Loucy (cell line): ENCODE results near the gene GBX2.

Experiments used
- H2AFZ ChIP-seq: fragments of 200-600 bp; sonication (generic); 2 replicates; pipeline ENCODE4 v1.6.0; 2016; ENCODE audit warnings: antibody characterized with exemption, mild to moderate bottlenecking, low read length, moderate library complexity
- H3F3A ChIP-seq: fragments of 200-600 bp; 2 replicates; pipeline ENCODE4 v1.6.0; 2016; ENCODE audit warnings: antibody characterized with exemption, low read depth, mild to moderate bottlenecking
- H3K27me3 ChIP-seq: fragments of 200-600 bp; sonication (generic); 2 replicates; pipeline ENCODE4 v1.6.1; 2014; ENCODE audit warnings: low read length, mild to moderate bottlenecking; ENCODE audit not compliant: insufficient read depth, poor library complexity, severe bottlenecking
- H3K36me3 ChIP-seq: fragments of 200-600 bp; sonication (generic); 2 replicates; pipeline ENCODE4 v1.6.1; 2016; ENCODE audit warnings: low read length; ENCODE audit not compliant: insufficient read depth
- H3K4me1 ChIP-seq: fragments of 200-600 bp; sonication (generic); 2 replicates; pipeline ENCODE4 v1.5.1; 2014; ENCODE audit warnings: low read length, mild to moderate bottlenecking; ENCODE audit not compliant: insufficient read depth, poor library complexity, severe bottlenecking
- H3K4me2 ChIP-seq: fragments of 200-600 bp; sonication (generic); 2 replicates; pipeline ENCODE4 v1.6.0; 2014; ENCODE audit warnings: antibody characterized with exemption, low read length, low read depth, mild to moderate bottlenecking; ENCODE audit not compliant: poor library complexity, severe bottlenecking
- H3K4me3 ChIP-seq: fragments of 200-600 bp; sonication (generic); 2 replicates; pipeline ENCODE4 v1.5.1; 2014; ENCODE audit warnings: low read length, mild to moderate bottlenecking, mixed read lengths; ENCODE audit not compliant: poor library complexity, severe bottlenecking
- H3K79me2 ChIP-seq: fragments of 200-600 bp; sonication (generic); 2 replicates; pipeline ENCODE4 v1.6.1; 2014; ENCODE audit warnings: low read length; ENCODE audit not compliant: insufficient read depth
- H3K9ac ChIP-seq: fragments of 200-600 bp; sonication (generic); 2 replicates; pipeline ENCODE4 v1.6.0; 2014; ENCODE audit warnings: mild to moderate bottlenecking, low read depth, low read length, moderate library complexity; ENCODE audit not compliant: poor library complexity, severe bottlenecking
- H3K9me2 ChIP-seq: fragments of 200-600 bp; sonication (generic); replicated peaks from 2 replicates; pipeline ENCODE4 v1.6.1; 2016; ENCODE audit warnings: low read depth, low read length, mixed read lengths
- H3K9me3 ChIP-seq: fragments of 200-600 bp; sonication (generic); 2 replicates; pipeline ENCODE4 v1.6.1; 2014; ENCODE audit warnings: mild to moderate bottlenecking, antibody characterized with exemption, low read length, low read depth; ENCODE audit not compliant: insufficient read depth
- H4K20me1 ChIP-seq: fragments of 200-600 bp; sonication (generic); 2 replicates; pipeline ENCODE4 v1.6.0; 2014; ENCODE audit warnings: antibody characterized with exemption, low read length, mild to moderate bottlenecking; ENCODE audit not compliant: insufficient read depth, poor library complexity, severe bottlenecking
- CTCF ChIP-seq: fragments of 200-600 bp; sonication (generic); conservative IDR thresholded peaks from 2 replicates; pipeline ENCODE4 v1.5.1; 2014; ENCODE audit warnings: mild to moderate bottlenecking, antibody characterized with exemption, low read length
- EZH2phosphoT487 ChIP-seq: fragments of 200-600 bp; IDR thresholded peaks from 2 replicates; pipeline ENCODE4 v1.6.1; 2018; ENCODE audit warnings: antibody characterized with exemption, mild to moderate bottlenecking, moderate library complexity, borderline replicate concordance

The GBX2 gene

GRCh38 chr2:236171181-236171679, 3.0 kb upstream of the GBX2 start:
- Histone ChIP-seq H3K4me1 (no peaks in the 10 kb centered on the region), H4K20me1 (no peaks in the 10 kb centered on the region), H3K4me3 (no peak overlapping the region), H3K4me2 (no peak overlapping the region), H2AFZ (no peak overlapping the region), H3K79me2 (no peaks in the 10 kb centered on the region), H3F3A (no peaks in the 10 kb centered on the region), H3K9me3 (no peaks in the 10 kb centered on the region), H3K9me2 (no peaks in the 10 kb centered on the region), H3K36me3 (no peaks in the 10 kb centered on the region), H3K9ac (no peak overlapping the region), H3K27me3 (no peaks in the 10 kb centered on the region)
- TF ChIP-seq CTCF = no peak
- no peak for TF ChIP-seq EZH2phosphoT487

- Histone ChIP-seq H3K4me1 (no peaks in the 10 kb centered on the region), H3K79me2 (no peaks in the 10 kb centered on the region), H3K9me3 (no peaks in the 10 kb centered on the region), H3K36me3 (no peaks in the 10 kb centered on the region), H3F3A (no peaks in the 10 kb centered on the region), H4K20me1 (no peaks in the 10 kb centered on the region), H3K27me3 (no peaks in the 10 kb centered on the region), H3K9me2 (no peaks in the 10 kb centered on the region), H3K4me2 (no peak overlapping the region), H2AFZ (no peak overlapping the region), H3K4me3 (no peak overlapping the region), H3K9ac (no peak overlapping the region)
- no peak for TF ChIP-seq EZH2phosphoT487
- TF ChIP-seq CTCF = no peak
Measured at GRCh38 chr2:236170590-236171165, 2.5 kb upstream of the GBX2 start.

- H2AFZ ChIP-seq = no peak overlapping the region
- H3F3A ChIP-seq = no peaks in the 10 kb centered on the region
- no peaks in the 10 kb centered on the region for H3K27me3 ChIP-seq
- H3K4me1 ChIP-seq = no peaks in the 10 kb centered on the region
- TF ChIP-seq EZH2phosphoT487 = no peak
- TF ChIP-seq CTCF = no peak
- H3K9ac ChIP-seq = no peak overlapping the region
- H3K4me2 ChIP-seq = no peak overlapping the region
- no peaks in the 10 kb centered on the region for H3K79me2 ChIP-seq
- H3K9me2 ChIP-seq = no peaks in the 10 kb centered on the region
- no peaks in the 10 kb centered on the region for H3K9me3 ChIP-seq
- no peaks in the 10 kb centered on the region for H4K20me1 ChIP-seq
- no peak overlapping the region for H3K4me3 ChIP-seq
- H3K36me3 ChIP-seq = no peaks in the 10 kb centered on the region
Measured at GRCh38 chr2:236169741-236170589, 1.8 kb upstream of the GBX2 start.
